Astrocyte of the spinal cord (primary cell): ENCODE data around the gene DDX17.

Experiments used
- DNase-seq: peaks from one replicate; pipeline ENCODE4 v3.0.0; 2011; ENCODE audit warnings: low read depth, low spot score
- H3K4me3 ChIP-seq: 2 replicates; pipeline ENCODE4 v1.5.1; 2011; ENCODE audit warnings: low read depth, mild to moderate bottlenecking, low read length, moderate library complexity
- CTCF ChIP-seq: IDR thresholded peaks from 2 replicates; pipeline ENCODE4 v1.5.1; 2012; ENCODE audit warnings: low read depth, mild to moderate bottlenecking, low read length, inconsistent platforms
- in situ Hi-C: cut with HindIII; loops from 2 replicates; pipeline ENCODE4 v1.10.0; 2017; ENCODE audit warnings: low sequenced_read_pairs

DDX17 gene

GRCh38 chr22:38494498-38494897 is 11.6 kb downstream of the DDX17 start:
- H3K4me3 ChIP-seq = no peak overlapping the region
- in situ Hi-C loops = no loop called here
- no peak for DNase-seq
- TF ChIP-seq CTCF = no peak

- no peak for DNase-seq
- no peak overlapping the region for H3K4me3 ChIP-seq
- TF ChIP-seq CTCF = no peak
- in situ Hi-C loops = no loop called here
Observed at GRCh38 chr22:38491707-38492348, 14.3 kb downstream of the DDX17 start.

GRCh38 chr22:38490915-38491314 is 15.2 kb downstream of the DDX17 start:
- peak; percentile 49 for DNase-seq
- H3K4me3 ChIP-seq = no peak overlapping the region
- TF ChIP-seq CTCF = no peak
- in situ Hi-C loops = no loop called here

GRCh38 chr22:38490475-38490874 is 15.6 kb downstream of the DDX17 start:
- no peak for DNase-seq
- in situ Hi-C loops = no loop called here
- no peak overlapping the region for H3K4me3 ChIP-seq
- no peak for TF ChIP-seq CTCF

- DNase-seq = no peak
- TF ChIP-seq CTCF = no peak
- in situ Hi-C loops = no loop called here
- H3K4me3 ChIP-seq = no peak overlapping the region
Observed at GRCh38 chr22:38489561-38490145, 16.5 kb downstream of the DDX17 start.

- DNase-seq = no peak
- in situ Hi-C loops = no loop called here
- H3K4me3 ChIP-seq = no peak overlapping the region
- TF ChIP-seq CTCF = no peak
Observed at GRCh38 chr22:38489142-38489541, 17.0 kb downstream of the DDX17 start.

- no peak overlapping the region for H3K4me3 ChIP-seq
- in situ Hi-C loops = no loop called here
- no peak for DNase-seq
- no peak for TF ChIP-seq CTCF
Observed at GRCh38 chr22:38487946-38488345, 18.2 kb downstream of the DDX17 start.
